ENCODE results near the gene RNF224. TPM values are rescaled to one million over a fixed set of nuclear protein-coding genes. Genes with fewer than 3 reads are reported as not detected.

RNF224 gene
- polyA plus RNA-seq, 2 of the 4 experiments (the other 2 are of a cell fraction), result 0.04 TPM; not detected in 1

DNA sequence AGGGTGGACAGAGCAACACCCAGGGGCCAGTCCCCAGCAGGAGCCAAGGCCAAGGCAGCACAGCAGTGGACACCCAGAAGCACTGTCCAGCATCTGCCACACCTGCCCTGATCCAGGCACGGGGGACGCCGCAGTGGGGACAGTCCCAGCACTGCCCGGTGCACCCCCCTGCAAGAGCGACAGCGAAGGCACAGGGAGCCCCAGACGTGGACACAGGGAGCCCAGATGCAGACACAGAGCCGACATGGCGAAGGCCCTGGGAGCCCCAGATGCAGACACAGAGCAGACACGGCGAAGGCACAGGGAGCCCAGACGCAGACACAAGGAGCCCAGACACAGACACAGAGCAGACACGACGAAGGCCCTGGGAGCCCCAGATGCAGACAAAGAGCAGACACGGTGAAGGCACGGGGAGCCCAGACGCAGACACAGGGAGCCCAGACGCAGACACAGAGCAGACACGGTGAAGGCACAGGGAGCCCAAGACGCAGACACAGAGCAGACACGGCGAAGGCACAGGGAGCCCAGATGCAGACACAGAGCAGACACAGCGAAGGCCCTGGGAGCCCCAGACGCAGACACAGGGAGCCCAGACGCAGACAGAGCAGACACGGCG lies 43.2 kb upstream of the RNF224 start (continued):
- TF ChIP-seq ZC3H11A (IDR thresholded peaks at IDR 0.05), result no peak
- TF ChIP-seq NPAS2 (CRISPR knock-in tag; IDR thresholded peaks at IDR 0.05; ENCODE audit: borderline replicate concordance), result no peak
- no peak for TF ChIP-seq PBX3 (IDR thresholded peaks at IDR 0.05)
- TF ChIP-seq RNF2 (IDR thresholded peaks at IDR 0.05; ENCODE audit: borderline replicate concordance, low read depth), result no peak
- TF ChIP-seq RAD21 (conservative IDR thresholded peaks at IDR 0.05 in 1 of 2, IDR thresholded peaks at IDR 0.05 in 1 of 2), result no peak

DNA sequence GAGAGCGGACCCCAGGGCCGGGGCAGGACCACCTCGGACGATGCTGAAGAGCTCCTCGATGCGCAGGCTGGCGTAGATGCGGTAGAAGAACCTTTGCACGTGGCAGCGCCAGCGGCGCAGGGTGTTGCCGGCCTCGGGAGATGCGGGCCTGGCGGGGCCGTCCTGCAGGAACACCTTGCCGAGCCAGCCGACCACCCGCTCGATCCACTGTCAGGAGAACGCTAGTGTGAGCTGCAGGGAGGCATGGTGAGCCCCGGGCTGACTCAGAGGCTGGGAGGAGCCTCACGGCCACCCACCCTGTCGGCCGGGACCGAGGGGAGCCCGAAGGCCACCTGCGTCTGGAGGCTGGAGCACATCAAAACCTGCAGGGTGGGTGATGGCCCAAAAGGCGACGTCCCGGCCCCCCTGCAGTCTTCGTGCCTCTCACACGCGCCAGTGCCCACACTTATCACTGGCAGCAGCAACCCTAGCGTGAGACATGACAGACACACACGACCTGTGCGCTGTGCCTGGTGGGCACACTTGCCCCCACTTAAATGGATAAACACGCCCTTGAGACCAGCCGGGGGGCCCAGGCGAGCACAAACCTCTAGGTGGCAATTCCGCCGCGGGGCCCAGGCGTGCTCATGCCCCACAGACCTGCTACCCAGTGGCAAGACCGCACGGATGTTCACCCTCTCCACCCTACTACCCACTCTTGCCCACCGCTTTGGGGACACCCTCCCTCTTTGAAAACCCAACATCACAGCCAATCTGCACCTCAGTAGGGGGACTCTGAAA lies 42.2 kb upstream of the RNF224 start:
- POLR2A ChIA-PET, result interaction anchor here (1.2 to 2.0 kb wide), 2 partner anchors 16 to 56 kb away, joined by 3 to 4 read pairs; partner anchors contain the start of gene TPRN
- CTCF ChIA-PET, result interaction anchor here (11.5 kb wide), 1 partner anchor 11 kb away, joined by 156 read pairs; the partner anchor contains the start of genes LRRC26 and TMEM210
- no peak for TF ChIP-seq RFX5 (IDR thresholded peaks at IDR 0.05)
- no peak for TF ChIP-seq ZNF302 (CRISPR knock-in tag; IDR thresholded peaks at IDR 0.05)
- TF ChIP-seq JUN (IDR thresholded peaks at IDR 0.05), result no peak
- no peak for TF ChIP-seq REST (IDR thresholded peaks at IDR 0.05)
- no peak for TF ChIP-seq MAFK (IDR thresholded peaks at IDR 0.05; ENCODE audit: partially characterized antibody)
- TF ChIP-seq HES2 (IDR thresholded peaks at IDR 0.05), result no peak
- no peak for TF ChIP-seq HDAC2 (IDR thresholded peaks at IDR 0.05)
- TF ChIP-seq JUNB (IDR thresholded peaks at IDR 0.05), result no peak
- TF ChIP-seq NR3C1 (IDR thresholded peaks at IDR 0.05), result no peak
- TF ChIP-seq TFCP2L1 (CRISPR knock-in tag; IDR thresholded peaks at IDR 0.05), result no peak
- no peak for TF ChIP-seq ZC3H11A (IDR thresholded peaks at IDR 0.05)
- no peak for TF ChIP-seq ZSCAN20 (CRISPR knock-in tag; IDR thresholded peaks at IDR 0.05)
- TF ChIP-seq NPAS2 (CRISPR knock-in tag; IDR thresholded peaks at IDR 0.05; ENCODE audit: borderline replicate concordance), result no peak
- TF ChIP-seq RAD21 (conservative IDR thresholded peaks at IDR 0.05 in 1 of 2, IDR thresholded peaks at IDR 0.05 in 1 of 2), result no peak
- no peak for TF ChIP-seq EP300 (IDR thresholded peaks at IDR 0.05)
- H3K4me3 ChIP-seq, result no peak overlapping the region
- no peak overlapping the region for H3K4me2 ChIP-seq
- no peaks in the 10 kb centered on the region for H3K9me3 ChIP-seq
- H3K27ac ChIP-seq, result no peak overlapping the region
- peaks cover 19% of the 10 kb centered on the region for H3K4me1 ChIP-seq
- no peak for ATAC-seq
- DNase-seq (ENCODE audit: low read depth in 1 of 2, low spot score in 1 of 2), result no peak
- WGBS (ENCODE audit: missing lambda C conversion rate), result 94% methylated on average over 46 of the region's 48 CpGs
- FAIRE-seq, result no peak

- FAIRE-seq, result no peak
- no peaks in the 10 kb centered on the region for H3K9me3 ChIP-seq
- ChIA-PET CTCF (interaction anchor here (11.5 kb wide), 1 partner anchor 12 kb away, joined by 156 read pairs; the partner anchor contains the start of genes LRRC26 and TMEM210), POLR2A (interaction anchor here (2.0 kb wide), 1 partner anchor 55 kb away, joined by 4 read pairs; no protein-coding TSS in a partner anchor)
- H3K27ac ChIP-seq, result no peak overlapping the region
- no peak for ATAC-seq
- H3K4me2 ChIP-seq, result no peak overlapping the region
- H3K4me1 ChIP-seq, result peaks cover 23% of the 10 kb centered on the region
- TF ChIP-seq CEBPB (IDR thresholded peaks at IDR 0.05), result no peak
- TF ChIP-seq HOXA7 (CRISPR knock-in tag; IDR thresholded peaks at IDR 0.05), result no peak
- TF ChIP-seq, protein P1, sequence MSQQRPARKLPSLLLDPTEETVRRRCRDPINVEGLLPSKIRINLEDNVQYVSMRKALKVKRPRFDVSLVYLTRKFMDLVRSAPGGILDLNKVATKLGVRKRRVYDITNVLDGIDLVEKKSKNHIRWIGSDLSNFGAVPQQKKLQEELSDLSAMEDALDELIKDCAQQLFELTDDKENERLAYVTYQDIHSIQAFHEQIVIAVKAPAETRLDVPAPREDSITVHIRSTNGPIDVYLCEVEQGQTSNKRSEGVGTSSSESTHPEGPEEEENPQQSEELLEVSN (IDR thresholded peaks at IDR 0.05; ENCODE audit: borderline replicate concordance, low read depth), result no peak
- TF ChIP-seq EHF (CRISPR knock-in tag; IDR thresholded peaks at IDR 0.05), result no peak
- TF ChIP-seq KDM1A (IDR thresholded peaks at IDR 0.05; ENCODE audit: low read depth), result no peak
- no peak for TF ChIP-seq EHMT2 (IDR thresholded peaks at IDR 0.05; ENCODE audit: low read depth)
- TF ChIP-seq FOSB (CRISPR knock-in tag; IDR thresholded peaks at IDR 0.05), result no peak
- no peak for DNase-seq (ENCODE audit: low read depth in 1 of 2, low spot score in 1 of 2)
- H3K4me3 ChIP-seq, result no peak overlapping the region
- 96% methylated on average over 18 of the region's 19 CpGs for WGBS (ENCODE audit: missing lambda C conversion rate)
These were observed 41.4 kb upstream of the RNF224 start for GRCh38 chr9:137185921-137186320.
